OCI-LY1 (cell line): ENCODE data around the gene PHLPP1.

ENCODE experiments used
- CTCF ChIP-seq: fragments of 200-600 bp; sonication (generic), shearing (Covaris generic); IDR thresholded peaks from 2 replicates; pipeline ENCODE4 v1.5.1; 2017; ENCODE audit warnings: mild to moderate bottlenecking, antibody characterized with exemption, low read length, moderate library complexity, mixed read lengths
- EZH2 ChIP-seq: fragments of 200-600 bp; sonication (generic), shearing (Covaris generic); IDR thresholded peaks from 2 replicates; pipeline ENCODE4 v1.8.0; 2017; ENCODE audit warnings: borderline replicate concordance, mixed run types, mild to moderate bottlenecking, antibody characterized with exemption, low read length, moderate library complexity, mixed read lengths

- TF ChIP-seq CTCF = no peak
- no peak for TF ChIP-seq EZH2
These were observed 76.7 kb downstream of the PHLPP1 start for GRCh38 chr18:62792016-62792415.
